ENCODE measurements around the gene ANKIB1.

Gene ANKIB1

DNA sequence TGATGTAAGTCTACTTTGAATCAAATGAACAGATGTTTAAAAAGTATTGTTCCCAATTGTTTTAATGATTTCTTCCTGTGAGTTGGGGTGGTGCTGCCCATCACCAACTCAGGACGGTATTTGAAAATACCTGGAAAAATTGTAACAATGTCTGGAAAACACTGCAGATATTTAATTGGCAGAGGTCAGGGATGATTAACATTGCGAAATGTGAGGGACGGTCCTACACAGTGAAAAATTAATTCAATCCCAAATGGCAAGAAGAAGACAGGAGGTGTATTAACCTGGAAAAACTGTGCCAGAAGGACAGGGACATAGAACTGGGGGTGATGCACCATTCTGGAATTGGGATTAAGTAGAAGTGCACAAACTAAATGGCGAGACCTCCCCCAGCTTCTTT, 29.6 kb downstream of the ANKIB1 start:
- FAIRE-seq, result no peak

DNA sequence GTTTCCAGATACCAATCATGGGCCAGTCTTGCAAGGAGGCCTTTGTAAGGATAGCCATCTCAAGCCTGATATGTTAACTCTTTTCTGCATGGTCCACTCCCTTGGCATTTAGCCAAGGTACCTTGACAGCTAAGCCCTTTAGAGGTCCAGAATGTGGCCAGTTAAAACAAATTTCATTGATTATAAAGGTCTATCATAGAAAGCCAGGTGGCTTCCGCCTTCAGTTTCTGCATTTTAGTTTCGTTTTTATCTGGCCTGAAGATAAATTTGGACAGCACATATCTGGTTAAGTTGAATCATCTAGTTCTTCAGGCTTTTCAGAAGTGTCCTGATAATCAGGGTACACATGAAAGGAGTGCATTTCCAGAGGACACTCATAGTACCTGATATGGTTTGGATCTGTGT, 30.7 kb downstream of the ANKIB1 start:
- no peak for FAIRE-seq

DNA sequence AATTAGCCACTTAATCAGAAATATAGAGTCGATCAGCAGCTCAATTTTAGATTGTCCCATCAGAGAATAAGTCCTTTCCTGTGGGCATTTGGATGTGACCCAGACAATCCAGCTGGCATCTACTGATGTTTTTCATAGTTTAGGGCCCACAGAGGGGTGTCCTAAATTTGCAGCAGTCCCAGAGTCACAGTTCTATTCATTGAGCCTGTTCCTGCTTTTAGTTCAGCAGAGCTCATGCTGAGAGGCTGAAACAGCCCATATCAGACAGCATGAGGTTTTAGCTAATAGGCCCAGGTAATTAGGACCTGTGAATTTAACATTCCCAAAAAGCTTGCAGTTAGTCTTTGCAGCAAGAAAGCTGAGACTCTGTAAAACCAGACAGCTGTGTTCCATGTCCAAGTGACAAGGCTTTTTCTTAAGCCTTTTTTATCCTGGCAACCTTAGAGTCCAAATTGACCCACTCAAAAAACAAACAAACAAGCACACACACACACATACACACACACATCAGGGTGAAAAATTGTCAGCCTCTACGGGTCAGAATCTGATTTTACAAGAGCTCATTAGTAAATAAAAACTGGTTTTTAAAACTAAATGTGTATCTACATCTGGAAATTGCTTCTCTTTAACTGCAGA, 33.7 kb downstream of the ANKIB1 start:
- FAIRE-seq, result no peak

DNA sequence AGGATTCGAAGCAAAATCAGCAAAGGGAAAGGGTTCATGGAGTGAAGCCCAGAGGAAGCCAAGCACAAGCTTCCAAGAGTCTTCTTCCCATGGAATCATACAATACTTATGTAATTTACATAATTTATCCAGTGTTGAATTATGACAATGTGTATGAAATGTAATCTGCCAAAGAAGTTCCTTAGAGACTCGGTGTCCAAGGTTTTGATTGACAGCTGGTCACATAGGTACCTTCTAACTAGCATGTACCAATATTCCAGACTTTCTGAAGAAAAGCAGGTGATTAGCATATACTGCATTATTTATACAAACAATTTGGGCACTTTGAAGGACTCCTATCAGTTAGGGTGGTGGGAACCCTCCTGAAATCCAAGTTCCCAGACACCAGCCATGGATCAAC, 35.3 kb downstream of the ANKIB1 start:
- no peak for FAIRE-seq

DNA sequence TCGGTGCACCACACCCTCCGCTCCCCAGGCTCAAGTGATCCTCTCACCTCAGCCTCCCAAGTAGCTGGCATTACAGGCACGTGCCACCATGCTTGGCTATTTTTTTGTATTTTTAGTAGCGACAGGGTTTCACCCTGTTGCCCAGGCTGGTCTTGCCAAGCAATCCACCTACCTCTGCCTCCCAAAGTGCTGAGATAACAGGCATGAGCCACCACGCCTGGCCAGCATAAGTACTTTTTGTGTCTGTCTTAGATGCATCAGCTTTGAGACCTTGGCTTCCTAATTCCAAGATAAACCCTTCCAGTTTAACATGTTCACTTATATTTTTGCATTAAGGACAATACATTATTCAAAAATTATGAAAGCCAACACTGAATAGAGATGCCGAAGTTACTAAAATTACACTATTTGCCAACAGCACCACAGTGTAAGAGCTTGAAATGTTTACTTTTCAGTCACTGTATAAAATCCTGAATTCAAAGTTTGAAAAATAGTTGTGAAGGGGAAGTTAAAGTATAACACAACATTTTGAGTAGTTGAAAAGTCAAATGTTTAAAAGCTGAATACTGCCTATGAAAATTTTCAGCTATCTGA, 36.5 kb downstream of the ANKIB1 start:
- FAIRE-seq, result no peak

DNA sequence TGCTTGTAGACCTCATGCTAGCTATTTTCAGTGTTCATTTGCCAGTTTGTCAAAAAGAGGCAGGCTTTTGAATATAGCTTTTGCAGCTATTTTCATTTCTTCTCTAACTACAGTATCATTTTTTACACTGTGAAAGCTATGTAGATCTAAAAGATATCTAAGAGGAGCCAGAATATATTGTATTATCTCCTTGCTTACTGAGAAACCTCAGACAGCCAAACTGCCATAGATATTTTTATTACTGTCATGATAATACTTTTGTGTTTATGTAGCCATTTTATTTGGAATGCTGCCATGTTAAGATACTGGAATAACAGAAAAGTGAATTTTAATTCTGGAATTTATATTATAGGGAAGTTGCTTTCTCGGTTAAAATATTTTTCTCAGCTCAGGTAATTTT, 37.2 kb downstream of the ANKIB1 start:
- FAIRE-seq, result no peak

DNA sequence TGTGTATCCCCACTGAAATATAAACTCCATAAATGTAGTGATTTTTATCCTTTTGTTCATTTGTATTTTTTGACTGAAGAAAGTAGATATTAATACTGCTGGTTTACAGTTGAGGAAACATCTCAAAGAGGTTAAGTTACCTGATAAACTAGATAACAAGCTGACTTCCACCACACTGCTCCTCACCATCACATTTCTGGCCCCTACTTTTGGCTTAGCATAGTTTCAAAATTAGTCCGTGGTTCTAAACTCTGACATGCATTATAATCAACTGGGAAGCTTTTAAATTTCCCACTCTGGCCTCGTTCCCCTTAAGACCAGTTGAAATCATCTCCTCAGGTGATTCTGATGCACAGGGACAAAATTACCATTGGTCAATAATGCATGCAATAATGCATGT, 43.5 kb downstream of the ANKIB1 start:
- FAIRE-seq, result no peak

DNA sequence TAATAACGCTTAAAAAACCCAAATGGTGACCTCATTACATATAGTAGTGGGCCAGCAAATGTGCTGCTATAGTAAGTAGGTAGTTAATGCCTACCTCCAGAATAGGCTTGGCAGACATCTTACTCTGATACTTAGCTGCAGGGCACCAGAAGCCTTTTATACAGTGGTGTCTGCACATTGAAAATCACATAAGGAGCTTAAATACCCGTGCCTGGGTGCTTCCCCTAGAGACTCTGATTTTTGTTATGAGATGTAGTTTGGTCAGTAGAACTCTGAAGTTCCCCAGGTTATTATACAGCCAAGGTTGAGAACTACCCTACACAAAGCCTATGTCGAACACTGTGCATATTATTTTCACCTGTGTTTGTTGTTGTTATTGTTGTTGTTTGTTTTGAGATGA, 47.2 kb downstream of the ANKIB1 start:
- FAIRE-seq, result no peak

DNA sequence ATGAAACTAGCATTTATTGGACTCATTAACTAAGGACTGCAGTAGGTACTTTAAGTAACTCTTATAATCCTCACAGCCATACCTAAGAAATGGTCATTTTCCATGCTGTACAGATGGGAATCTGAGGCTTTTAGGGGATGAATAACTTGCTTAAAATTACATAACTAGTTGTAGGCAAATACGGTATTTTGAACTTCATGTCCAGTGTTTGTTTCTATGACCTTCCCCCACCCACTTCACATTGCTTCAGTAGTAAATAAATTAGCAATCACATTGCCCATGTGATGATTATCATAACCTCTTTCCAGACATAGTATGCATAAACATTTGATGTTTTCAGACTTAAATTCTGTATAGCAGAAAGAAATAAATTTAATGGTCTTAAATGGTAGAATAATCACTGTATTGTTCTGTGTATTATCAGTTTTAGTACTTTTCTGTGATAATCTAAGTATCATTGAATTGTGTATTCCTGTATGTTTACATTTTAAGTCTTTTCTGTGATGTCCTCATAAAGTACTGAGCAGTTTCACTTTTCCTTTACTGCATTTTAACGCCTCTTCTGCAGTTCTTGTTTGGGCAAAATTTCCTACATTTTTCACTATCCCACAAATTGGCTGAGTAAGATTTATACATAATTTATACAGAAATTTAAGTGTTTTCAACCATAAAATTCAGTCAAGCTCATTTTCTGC, 48.3 kb downstream of the ANKIB1 start:
- FAIRE-seq, result peak; percentile 85

DNA sequence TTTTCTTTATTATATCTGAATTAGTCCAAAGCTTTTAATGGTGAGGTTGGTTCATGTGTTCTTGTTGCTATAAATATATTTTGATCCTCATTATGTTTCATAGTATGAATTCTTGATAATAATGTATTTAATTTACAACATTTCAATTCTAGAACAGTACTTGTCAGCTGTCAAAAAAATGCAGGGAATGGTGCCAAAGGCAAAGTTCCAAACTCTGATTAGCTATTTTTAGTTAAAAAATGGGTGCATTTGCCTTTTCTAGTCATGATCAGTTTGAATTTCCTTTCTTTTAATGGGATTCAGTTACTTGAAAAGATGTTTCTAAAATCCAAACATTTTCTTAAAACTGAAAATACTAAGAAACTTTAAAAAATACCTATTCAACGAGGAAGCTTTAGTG, 49.6 kb downstream of the ANKIB1 start:
- no peak for FAIRE-seq

DNA sequence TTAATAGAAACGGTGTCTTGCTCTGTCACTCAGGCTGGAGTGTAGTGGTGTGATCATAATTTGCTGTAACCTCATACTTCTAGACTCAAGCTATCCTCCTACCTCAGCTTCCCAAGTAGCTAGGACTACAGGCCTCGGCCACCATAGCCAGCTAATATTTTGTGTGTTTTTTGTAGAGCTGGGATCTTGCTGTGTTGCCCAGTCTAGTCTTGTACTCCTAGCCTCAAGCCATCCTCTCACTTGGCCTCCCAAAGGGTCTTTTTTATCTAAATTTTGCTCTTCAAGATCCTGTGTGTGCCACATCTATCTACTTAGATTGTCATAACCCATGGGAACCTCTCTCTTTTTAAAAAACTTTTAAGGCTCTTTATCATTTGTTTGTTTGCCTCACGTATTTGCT, 50.5 kb downstream of the ANKIB1 start:
- no peak for FAIRE-seq

DNA sequence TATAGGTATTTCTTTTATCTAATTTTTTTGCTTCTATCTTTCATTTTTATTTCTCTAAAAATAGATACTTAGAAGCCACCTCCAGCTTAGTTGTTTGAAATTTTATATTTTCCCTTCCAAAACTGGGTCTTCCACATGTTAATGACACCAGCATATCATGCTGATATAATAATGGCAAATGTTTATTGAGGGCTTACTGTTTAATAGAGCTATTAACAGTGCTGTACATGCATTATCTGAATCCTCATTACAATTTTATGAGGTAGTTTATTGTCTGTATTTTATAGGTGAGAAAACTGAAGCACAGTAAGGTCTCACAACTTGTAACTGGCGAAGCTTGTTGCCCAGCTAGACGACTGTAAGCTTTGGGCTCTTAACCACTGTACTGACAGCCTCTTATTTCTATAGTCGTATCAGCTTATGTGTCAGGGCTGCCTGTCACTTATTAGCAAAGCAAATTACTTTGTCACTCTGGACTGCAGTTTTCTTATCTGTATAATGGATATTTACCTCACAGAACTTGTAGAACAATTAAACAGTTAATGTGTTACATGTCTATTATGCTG, 51.2 kb downstream of the ANKIB1 start:
- FAIRE-seq, result no peak

DNA sequence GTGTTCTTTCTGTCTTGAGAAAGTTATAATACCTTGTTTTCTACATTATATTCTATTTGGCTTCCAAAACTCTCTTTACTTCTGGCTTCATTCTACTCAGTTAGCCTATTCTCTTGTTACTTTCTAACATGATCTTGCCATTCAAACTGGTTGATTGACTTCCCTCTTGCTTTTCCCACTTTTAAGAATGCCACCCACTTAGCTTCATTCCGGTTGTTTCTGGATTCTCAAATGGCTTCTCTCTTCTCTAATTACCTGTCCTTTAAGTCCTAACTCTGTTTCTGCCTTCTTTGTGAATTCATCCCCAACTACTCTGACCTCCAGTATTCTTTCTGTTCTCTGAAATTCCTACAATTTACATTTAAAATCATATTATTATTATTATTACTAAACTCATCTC, 52.0 kb downstream of the ANKIB1 start:
- no peak for FAIRE-seq

DNA sequence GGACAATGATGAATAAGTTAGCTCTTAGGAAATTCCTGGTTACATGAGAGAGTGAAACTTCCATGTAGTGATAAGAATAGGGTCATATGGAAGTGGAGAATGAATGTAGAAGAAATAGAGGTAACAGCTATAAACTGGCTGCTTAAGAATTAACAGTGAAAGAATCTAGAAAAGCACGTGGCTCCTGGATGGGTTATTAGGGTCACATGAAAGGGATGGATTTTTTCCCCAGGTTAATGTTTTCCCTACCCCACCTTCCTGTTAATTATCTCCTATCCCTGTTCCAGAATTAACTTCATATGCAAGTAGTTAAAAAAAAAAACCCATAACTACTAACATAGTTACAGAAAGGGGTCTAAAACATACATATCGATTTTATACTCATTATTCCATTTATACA, 58.0 kb downstream of the ANKIB1 start:
- FAIRE-seq, result no peak

DNA sequence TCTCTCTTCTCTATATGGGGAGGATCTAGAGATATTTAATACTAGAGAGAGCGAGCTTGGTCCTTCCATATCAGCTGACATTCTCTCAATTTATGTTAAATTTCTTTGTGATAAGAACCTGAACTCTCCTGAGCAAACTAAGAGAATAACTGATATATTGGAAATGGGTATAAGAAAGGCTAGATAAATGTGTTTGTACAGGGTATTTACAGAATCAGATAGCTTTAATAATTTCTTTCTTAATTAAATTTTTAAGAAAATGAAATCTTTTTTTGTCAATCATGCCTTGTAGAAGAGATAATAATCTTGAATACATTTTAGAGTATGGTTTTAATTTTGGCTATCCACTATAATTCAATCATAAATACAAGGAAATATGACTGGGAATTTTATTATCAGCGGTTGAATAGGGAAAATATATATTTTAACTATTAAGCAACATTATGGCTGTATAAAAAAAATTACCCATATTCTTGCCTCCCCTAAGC, 58.7 kb downstream of the ANKIB1 start:
- peak; percentile 16 for FAIRE-seq

DNA sequence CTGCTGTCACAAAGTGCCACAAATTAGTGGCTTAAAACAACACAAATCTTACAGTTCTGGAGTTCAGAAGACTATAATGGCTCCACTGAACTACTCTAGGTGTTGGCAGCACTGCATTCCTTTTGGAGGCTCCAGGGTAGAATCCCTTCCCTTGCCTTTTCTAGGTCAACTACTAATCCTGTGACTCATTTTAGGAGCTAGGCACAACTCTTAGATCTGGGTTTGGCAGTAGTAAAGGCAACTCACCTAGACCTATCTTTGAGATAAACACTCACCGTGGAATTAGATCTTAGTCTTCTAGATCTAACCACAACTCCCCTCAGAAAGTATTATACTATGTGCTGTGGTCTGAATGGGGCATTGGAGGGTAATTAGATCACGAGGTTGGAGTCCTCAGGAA, 60.4 kb downstream of the ANKIB1 start:
- FAIRE-seq, result no peak

DNA sequence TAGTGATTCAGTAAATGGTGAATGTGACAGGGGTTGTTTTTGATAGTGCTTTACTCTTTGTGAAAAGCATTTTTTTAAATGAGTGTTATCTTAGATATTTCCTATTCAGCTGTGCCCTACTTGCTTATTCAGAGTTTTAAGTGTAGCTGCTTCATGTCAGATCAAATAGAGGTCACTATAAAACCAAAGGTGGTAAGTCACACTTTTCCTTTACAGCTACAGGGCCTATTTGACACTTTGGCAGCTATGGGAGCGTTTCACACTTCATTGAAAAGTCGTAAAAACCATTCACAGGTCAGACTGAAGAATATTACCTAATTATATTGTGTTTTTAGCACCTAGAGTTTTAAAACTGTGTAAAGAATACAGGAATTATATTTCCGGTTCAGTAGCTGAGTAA, 67.3 kb downstream of the ANKIB1 start:
- FAIRE-seq, result no peak

DNA sequence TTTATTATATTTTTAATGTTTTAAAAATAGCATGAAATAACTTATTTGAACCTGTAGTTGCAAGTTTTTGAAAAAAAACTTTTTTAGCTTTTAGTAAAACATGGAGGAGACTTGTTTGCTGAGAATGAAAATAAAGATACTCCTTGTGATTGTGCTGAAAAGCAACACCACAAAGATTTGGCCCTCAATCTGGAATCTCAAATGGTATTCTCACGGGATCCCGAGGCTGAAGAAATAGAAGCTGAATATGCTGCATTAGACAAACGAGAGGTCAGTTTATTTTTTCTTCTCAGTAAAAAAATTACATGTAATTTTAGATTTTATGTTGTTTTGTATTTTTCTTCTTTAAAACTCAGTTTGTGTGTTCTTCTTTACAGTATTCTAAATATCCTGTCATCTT, 73.5 kb downstream of the ANKIB1 start:
- FAIRE-seq, result no peak

DNA sequence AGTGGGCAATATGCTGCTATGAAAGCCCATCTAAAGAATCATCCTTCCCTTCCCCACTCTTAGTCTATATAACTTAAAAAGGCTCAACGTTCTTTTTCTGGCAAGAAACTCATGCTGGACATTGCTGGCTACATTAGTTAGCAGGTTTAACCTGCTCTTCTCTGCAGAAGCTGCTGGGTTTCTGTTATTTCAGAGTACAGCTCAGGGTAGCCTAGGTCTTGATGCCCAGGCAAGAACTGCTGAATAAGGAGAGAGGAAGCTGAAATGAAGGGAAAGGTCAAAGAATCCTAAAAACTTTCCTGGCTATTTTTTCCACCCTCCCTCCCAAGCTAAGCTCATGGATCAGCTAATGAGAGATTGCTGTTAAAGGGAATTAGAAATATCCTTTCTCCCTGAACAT, 79.4 kb downstream of the ANKIB1 start:
- no peak for FAIRE-seq

DNA sequence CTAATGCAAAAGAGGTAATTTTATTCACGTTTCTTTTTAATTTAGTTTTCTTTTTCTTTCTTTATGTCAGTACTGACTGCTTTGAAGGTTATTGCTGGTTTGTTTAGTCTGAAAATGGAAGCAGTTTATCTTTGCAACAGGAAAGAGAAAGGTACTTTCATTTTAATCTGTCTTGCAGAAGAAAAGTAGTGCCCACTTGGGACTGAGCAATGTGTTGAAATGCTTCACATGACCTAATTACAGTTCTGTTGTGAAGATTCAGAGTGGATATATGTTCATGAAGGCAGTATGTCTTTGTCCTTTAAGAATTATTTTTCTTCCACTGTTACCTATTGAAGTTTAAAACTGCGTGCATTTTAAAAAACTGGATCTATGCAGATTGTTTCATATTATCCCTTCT, 80.1 kb downstream of the ANKIB1 start:
- FAIRE-seq, result no peak

DNA sequence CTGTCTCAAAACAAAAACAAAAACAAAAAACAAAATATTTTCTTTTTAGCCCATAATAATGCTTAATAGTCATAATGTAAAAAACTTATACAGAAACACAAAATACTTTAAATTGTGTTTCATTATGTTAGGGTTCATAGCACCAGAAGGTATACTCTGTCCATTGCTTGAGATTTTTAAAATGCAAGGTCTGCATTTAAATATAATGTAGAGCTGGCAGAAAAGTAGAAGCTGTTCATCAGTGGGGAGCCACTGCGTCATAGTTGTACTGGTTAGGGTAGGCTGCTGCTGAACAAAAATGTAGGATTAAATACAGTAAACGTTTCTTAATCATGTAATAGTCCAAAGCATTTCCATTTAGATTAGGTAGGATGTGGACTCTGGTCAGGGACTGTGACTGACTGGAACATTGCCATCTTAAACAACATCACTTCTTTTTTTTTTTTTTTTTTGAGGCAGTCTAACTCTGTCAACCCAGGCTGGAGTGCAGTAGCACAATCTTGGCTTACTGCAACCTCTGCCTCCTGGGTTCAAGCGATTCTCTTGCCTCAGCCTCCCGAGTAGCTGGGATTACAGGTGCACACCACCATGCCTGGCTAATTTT, 85.2 kb downstream of the ANKIB1 start:
- no peak for FAIRE-seq

DNA sequence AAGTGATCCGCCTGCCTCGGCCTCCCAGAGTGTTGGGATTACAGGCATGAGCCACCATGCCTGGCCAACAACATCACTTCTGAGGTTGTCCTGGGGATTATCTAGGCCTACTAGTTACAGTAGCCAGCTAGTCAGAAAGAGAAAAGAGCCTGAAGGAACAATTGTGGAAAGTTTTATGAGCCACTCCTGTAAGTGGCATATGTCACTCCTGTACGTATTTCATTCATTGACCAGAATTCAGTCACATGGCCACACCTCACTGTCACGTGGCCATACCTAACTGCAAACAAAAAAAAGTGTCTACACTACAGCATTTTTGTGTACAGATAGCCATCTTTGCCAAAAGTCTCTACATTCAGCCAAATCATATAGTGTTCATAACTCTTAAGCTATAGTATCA, 85.7 kb downstream of the ANKIB1 start:
- FAIRE-seq, result no peak

DNA sequence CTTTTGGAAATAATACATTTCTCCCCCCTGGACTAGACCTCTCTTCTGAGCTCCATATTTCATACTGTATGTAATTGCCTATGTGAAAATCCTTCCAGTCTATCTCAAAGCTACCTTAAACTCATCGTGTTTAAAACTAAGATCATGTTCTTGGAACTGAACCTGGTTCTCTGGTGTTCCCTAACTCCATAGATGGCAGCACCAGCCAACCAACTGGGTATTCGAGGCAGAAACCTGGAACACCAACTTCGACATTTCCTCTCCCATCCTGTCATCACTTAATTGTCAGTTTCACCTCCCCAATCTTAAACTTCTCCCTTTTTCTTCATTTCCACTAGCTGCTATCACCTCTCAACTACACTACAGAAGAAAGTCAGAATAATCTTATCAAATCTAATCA, 87.0 kb downstream of the ANKIB1 start:
- FAIRE-seq, result no peak

DNA sequence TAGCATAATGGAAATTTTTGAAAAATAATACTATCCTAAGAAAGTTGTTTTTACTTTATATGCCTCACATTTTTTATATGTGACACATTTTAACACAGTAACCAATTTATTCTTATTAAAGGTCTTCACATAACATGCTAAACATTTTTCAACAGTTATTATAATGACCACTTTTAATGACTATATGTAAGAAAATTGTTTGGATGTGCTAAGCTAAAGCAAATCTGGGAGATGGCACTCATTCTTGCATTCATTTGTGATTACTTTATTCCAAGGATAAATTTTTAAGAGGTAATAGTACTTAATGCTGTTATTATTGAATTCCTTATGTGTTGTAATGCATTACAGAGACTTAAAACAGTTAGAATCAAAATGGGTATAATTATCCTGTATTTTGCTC, 88.1 kb downstream of the ANKIB1 start:
- FAIRE-seq, result no peak

Measured in A204.1 (cell line).